ENCODE data around the gene AS3MT. TPM values are rescaled to one million over a fixed set of nuclear protein-coding genes. Genes with fewer than 3 reads are reported as not detected.
A peak's percentile ranks its signal among the peaks of the same experiment; 100 is the strongest.
"Not testable (repeated sequence)": the region's sequence is repeated elsewhere in the genome, so short reads cannot be mapped to it uniquely, and the experiment has no call there.

Gene AS3MT
- total RNA-seq (11.4 and 16.2 TPM in 2 replicates), polyA plus RNA-seq (6.6 and 7.0 TPM in 2 replicates)

- TF ChIP-seq, protein P1, sequence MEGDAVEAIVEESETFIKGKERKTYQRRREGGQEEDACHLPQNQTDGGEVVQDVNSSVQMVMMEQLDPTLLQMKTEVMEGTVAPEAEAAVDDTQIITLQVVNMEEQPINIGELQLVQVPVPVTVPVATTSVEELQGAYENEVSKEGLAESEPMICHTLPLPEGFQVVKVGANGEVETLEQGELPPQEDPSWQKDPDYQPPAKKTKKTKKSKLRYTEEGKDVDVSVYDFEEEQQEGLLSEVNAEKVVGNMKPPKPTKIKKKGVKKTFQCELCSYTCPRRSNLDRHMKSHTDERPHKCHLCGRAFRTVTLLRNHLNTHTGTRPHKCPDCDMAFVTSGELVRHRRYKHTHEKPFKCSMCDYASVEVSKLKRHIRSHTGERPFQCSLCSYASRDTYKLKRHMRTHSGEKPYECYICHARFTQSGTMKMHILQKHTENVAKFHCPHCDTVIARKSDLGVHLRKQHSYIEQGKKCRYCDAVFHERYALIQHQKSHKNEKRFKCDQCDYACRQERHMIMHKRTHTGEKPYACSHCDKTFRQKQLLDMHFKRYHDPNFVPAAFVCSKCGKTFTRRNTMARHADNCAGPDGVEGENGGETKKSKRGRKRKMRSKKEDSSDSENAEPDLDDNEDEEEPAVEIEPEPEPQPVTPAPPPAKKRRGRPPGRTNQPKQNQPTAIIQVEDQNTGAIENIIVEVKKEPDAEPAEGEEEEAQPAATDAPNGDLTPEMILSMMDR (IDR thresholded peaks at IDR 0.05; ENCODE audit: low read depth, low read length): no peak
- peak within 1 kb of the TSS; percentile 44 for H3K27ac ChIP-seq
- H3K27me3 ChIP-seq: no peaks in the 10 kb centered on the region
- no peaks in the 10 kb centered on the region for H3K36me3 ChIP-seq
- peak; percentile 25 to 82 for DNase-seq (ENCODE audit: low read depth in 1 of 2, low spot score in 1 of 2)
- H3K4me3 ChIP-seq: peak within 1 kb of the TSS; percentile 36
- H3K9me3 ChIP-seq (ENCODE audit: low read depth): no peaks in the 10 kb centered on the region
- no peaks in the 10 kb centered on the region for H3K4me1 ChIP-seq (ENCODE audit: low read depth)
Measured at GRCh38 chr10:102869258-102870198, at the start of gene AS3MT. AS3MT (plus strand) TSS chr10:102869470; CDS start chr10:102869593, 123 bp downstream.

- H3K4me3 ChIP-seq: not testable (repeated sequence)
Measured at GRCh38 chr10:102820008-102820407, 49.3 kb upstream of the AS3MT start.

DNA sequence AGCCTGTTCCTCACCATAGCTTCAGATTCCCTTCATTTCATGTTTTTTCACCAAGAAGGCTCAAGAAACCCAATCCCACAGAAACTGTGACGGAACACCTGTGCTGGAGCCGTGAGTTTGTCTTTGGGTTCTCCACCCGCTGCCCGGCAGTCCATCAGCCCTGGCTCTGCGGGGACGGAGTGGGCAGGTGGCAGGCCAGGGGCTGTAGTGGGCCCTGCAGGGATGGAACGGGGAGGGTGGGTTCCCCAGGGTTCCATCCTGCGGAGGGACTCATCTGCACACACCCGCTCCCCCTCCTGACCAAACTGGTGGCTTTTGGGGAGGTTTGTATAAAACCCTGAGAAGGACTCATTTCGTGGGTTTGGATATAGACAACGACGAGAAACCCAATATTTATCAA, 47.0 kb upstream of the AS3MT start:
- H3K4me1 ChIP-seq (ENCODE audit: low read depth): no peaks in the 10 kb centered on the region
- H3K36me3 ChIP-seq: no peaks in the 10 kb centered on the region

More at GRCh38 chr10:102820008-102820407, 49.3 kb upstream of the AS3MT start:
- DNase-seq (ENCODE audit: low read depth in 1 of 2, low spot score in 1 of 2); H3K36me3 ChIP-seq; H3K9me3 ChIP-seq (ENCODE audit: low read depth); H3K4me1 ChIP-seq (ENCODE audit: low read depth); H3K27me3 ChIP-seq; H3K27ac ChIP-seq: not testable (repeated sequence)

GRCh38 chr10:102824664-102825063, 44.6 kb upstream of the AS3MT start:
- Histone ChIP-seq H3K36me3 (no peaks in the 10 kb centered on the region), H3K27me3 (no peaks in the 10 kb centered on the region), H3K4me1 (ENCODE audit: low read depth) (no peaks in the 10 kb centered on the region), H3K4me3 (no peak overlapping the region), H3K27ac (no peak overlapping the region), H3K9me3 (ENCODE audit: low read depth) (no peaks in the 10 kb centered on the region)
- DNase-seq (ENCODE audit: low read depth in 1 of 2, low spot score in 1 of 2): no peak
- TF ChIP-seq, protein P1 (IDR thresholded peaks at IDR 0.05; ENCODE audit: low read depth, low read length): no peak

More for the DNA sequence above, 47.0 kb upstream of the AS3MT start:
- Histone ChIP-seq H3K27me3 (no peaks in the 10 kb centered on the region), H3K9me3 (ENCODE audit: low read depth) (no peaks in the 10 kb centered on the region), H3K27ac (no peak overlapping the region), H3K4me3 (no peak overlapping the region)
- TF ChIP-seq, protein P1 (IDR thresholded peaks at IDR 0.05; ENCODE audit: low read depth, low read length): no peak
- DNase-seq (ENCODE audit: low read depth in 1 of 2, low spot score in 1 of 2): no peak

DNA sequence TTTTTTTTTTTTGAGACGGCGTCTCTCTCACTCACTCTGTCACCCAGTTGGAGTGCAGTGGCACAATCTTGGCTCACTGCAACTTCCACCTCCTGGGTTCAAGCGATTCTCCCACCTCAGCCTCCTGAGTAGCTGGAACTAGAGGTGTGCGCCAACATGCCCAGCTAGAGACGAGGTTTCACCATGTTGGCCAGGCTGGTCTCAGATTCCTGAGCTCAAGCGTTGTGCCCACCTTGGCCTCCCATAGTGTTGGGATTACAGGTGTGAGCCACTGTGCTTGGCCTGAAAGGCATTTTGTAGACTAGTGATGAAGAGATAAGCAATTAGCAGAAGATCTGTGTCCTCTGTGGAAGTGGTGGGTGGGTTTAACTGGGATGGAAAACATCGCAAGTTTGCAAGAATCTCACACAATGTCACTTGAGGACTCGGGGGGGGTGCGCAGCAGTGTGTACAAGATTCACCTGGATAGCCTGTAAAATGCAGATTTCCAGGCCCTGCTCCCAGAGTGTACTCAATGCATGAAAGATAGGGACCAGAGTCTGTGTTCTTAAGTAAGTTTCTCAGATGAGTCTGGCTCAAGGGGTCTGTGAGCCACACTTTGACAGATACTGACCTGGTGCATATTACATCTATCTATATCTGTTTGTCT, 43.0 kb upstream of the AS3MT start:
- H3K27me3 ChIP-seq: no peaks in the 10 kb centered on the region
- H3K4me3 ChIP-seq: no peak overlapping the region
- H3K4me1 ChIP-seq (ENCODE audit: low read depth): no peaks in the 10 kb centered on the region
- H3K36me3 ChIP-seq: no peaks in the 10 kb centered on the region
- no peak for DNase-seq (ENCODE audit: low read depth in 1 of 2, low spot score in 1 of 2)
- no peaks in the 10 kb centered on the region for H3K9me3 ChIP-seq (ENCODE audit: low read depth)
- TF ChIP-seq, protein P1 (IDR thresholded peaks at IDR 0.05; ENCODE audit: low read depth, low read length): no peak
- no peak overlapping the region for H3K27ac ChIP-seq

- Histone ChIP-seq H3K9me3 (ENCODE audit: low read depth) (no peaks in the 10 kb centered on the region), H3K4me3 (no peak overlapping the region), H3K4me1 (ENCODE audit: low read depth) (no peaks in the 10 kb centered on the region), H3K36me3 (no peaks in the 10 kb centered on the region), H3K27me3 (no peaks in the 10 kb centered on the region), H3K27ac (no peak overlapping the region)
- TF ChIP-seq, protein P1 (IDR thresholded peaks at IDR 0.05; ENCODE audit: low read depth, low read length): no peak
- DNase-seq (ENCODE audit: low read depth in 1 of 2, low spot score in 1 of 2): no peak
Measured at GRCh38 chr10:102827597-102827975, 41.7 kb upstream of the AS3MT start.
